PC-9 (cell line): ENCODE measurements around the gene TAS1R2. TPM values are rescaled to one million over a fixed set of nuclear protein-coding genes. Genes with fewer than 3 reads are reported as not detected.

Experiments
- BruUV-seq: library from RNA; stranded (reverse); fragments of 400-500 nt; replicated peaks from 2 replicates; lab custom pipeline; 2021; lab: Mats Ljungman, UMichigan
- CTCF ChIA-PET: fragments of 300-600 bp; sonication (Branson Sonifier 250); formaldehyde crosslinking; loops from one replicate; lab custom pipeline; 2022; ENCODE audit warnings: antibody characterized with exemption; lab: Charles Lee
- POLR2A ChIA-PET: fragments of 300-600 bp; sonication (Branson Sonifier 250); formaldehyde crosslinking; loops from one replicate; lab custom pipeline; 2022; ENCODE audit warnings: antibody characterized with exemption; ENCODE audit not compliant: unreplicated experiment; lab: Charles Lee
- DNase-seq, 2 experiments: peaks; one replicate each; pipeline versions ENCODE4 v3.0.0 to v3.0.0-alpha.2; 2015 to 2022; ENCODE audit warnings: mixed read lengths in 1 of 2
- H2AFZ ChIP-seq: fragments of 200-600 bp; sonication (generic); 2 replicates; pipeline ENCODE4 v1.8.1; 2017; ENCODE audit warnings: antibody characterized with exemption
- H3F3A ChIP-seq: fragments of 200-600 bp; sonication (generic); 2 replicates; pipeline ENCODE4 v1.8.1; 2017; ENCODE audit warnings: antibody characterized with exemption, mild to moderate bottlenecking, low read depth; ENCODE audit not compliant: insufficient read depth
- H3K27ac ChIP-seq: fragments of 200-600 bp; sonication (generic); 2 replicates; pipeline ENCODE4 v1.6.1; 2016; ENCODE audit warnings: mixed run types
- H3K27me3 ChIP-seq: fragments of 200-600 bp; sonication (generic); 2 replicates; pipeline ENCODE4 v1.6.1; 2016; ENCODE audit warnings: low read depth, mixed run types; ENCODE audit not compliant: insufficient read depth
- H3K36me3 ChIP-seq: fragments of 200-600 bp; sonication (generic); 2 replicates; pipeline ENCODE4 v1.6.1; 2016; ENCODE audit warnings: low read depth, mixed run types
- H3K4me1 ChIP-seq: fragments of 200-600 bp; sonication (generic); replicated peaks from 2 replicates; pipeline ENCODE4 v1.6.1; 2016; ENCODE audit warnings: mixed run types; ENCODE audit not compliant: insufficient read depth
- H3K4me2 ChIP-seq: fragments of 200-600 bp; sonication (generic); 2 replicates; pipeline ENCODE4 v1.6.1; 2017; ENCODE audit warnings: mixed run types
- H3K4me3 ChIP-seq: fragments of 200-600 bp; sonication (generic); 2 replicates; pipeline ENCODE4 v1.6.1; 2016; ENCODE audit warnings: mixed run types
- H3K79me2 ChIP-seq: fragments of 200-600 bp; sonication (generic); 2 replicates; pipeline ENCODE4 v1.6.1; 2017; ENCODE audit warnings: low read depth, mixed run types
- H3K9me2 ChIP-seq: fragments of 200-600 bp; sonication (generic); 2 replicates; pipeline ENCODE4 v1.8.1; 2017; ENCODE audit warnings: mild to moderate bottlenecking; ENCODE audit not compliant: insufficient read depth
- H3K9me3 ChIP-seq: fragments of 200-600 bp; sonication (generic); 2 replicates; pipeline ENCODE4 v1.8.1; 2016; ENCODE audit warnings: low read depth; ENCODE audit not compliant: insufficient read depth
- H4K20me1 ChIP-seq: fragments of 200-600 bp; sonication (generic); 2 replicates; pipeline ENCODE4 v1.8.1; 2017; ENCODE audit not compliant: insufficient read depth
- CTCF ChIP-seq: fragments of 200-600 bp; sonication (generic); conservative IDR thresholded peaks from 2 replicates; pipeline ENCODE4 v1.6.1; 2017; ENCODE audit warnings: mixed run types, antibody characterized with exemption, mild to moderate bottlenecking, moderate library complexity
- EZH2 ChIP-seq: fragments of 200-600 bp; sonication (generic); IDR thresholded peaks from 2 replicates; pipeline ENCODE4 v1.8.0; 2017; ENCODE audit warnings: antibody characterized with exemption, low read depth
- intact Hi-C: fragments of 100-400 bp; cut with micrococcal nuclease; formaldehyde crosslinking; loops from one replicate; pipeline ENCODE4 v1.10.0; 2022; ENCODE audit not compliant: unreplicated experiment
- total RNA-seq: library from RNA; stranded (reverse); gene quantifications from 2 replicates; pipeline ENCODE4 v1.2.3, GENCODE V29; 2021

TAS1R2 gene
- total RNA-seq, 1 experiment from 2014 or later, result not detected

- peaks cover 32% of the 10 kb centered on the region for H3K27me3 ChIP-seq
- H3K36me3 ChIP-seq, result no peaks in the 10 kb centered on the region
- no peak overlapping the region for H3K27ac ChIP-seq
- H3K79me2 ChIP-seq, result no peaks in the 10 kb centered on the region
- no TSS peak for BruUV-seq
- H3K9me3 ChIP-seq, result no peaks in the 10 kb centered on the region
- no peak for TF ChIP-seq EZH2
- TF ChIP-seq CTCF, result no peak
- POLR2A ChIA-PET, result no interaction called here
- H3K4me2 ChIP-seq, result no peak overlapping the region
- DNase-seq, result no peak
- no peak overlapping the region for H2AFZ ChIP-seq
- intact Hi-C loops, result no loop called here
- H3F3A ChIP-seq, result no peaks in the 10 kb centered on the region
- H3K4me3 ChIP-seq, result no peak overlapping the region
- CTCF ChIA-PET, result no interaction called here
- H3K9me2 ChIP-seq, result no peaks in the 10 kb centered on the region
- H4K20me1 ChIP-seq, result no peaks in the 10 kb centered on the region
- H3K4me1 ChIP-seq, result no peaks in the 10 kb centered on the region
Measured at GRCh38 chr1:18800258-18800657, 59.2 kb downstream of the TAS1R2 start.

GRCh38 chr1:18799454-18799853, 60.0 kb downstream of the TAS1R2 start:
- no peak overlapping the region for H3K4me3 ChIP-seq
- no peaks in the 10 kb centered on the region for H3K79me2 ChIP-seq
- ChIA-PET POLR2A (no interaction called here), CTCF (no interaction called here)
- no peaks in the 10 kb centered on the region for H4K20me1 ChIP-seq
- H3K4me2 ChIP-seq, result no peak overlapping the region
- H3K27me3 ChIP-seq, result peaks cover 32% of the 10 kb centered on the region
- no TSS peak for BruUV-seq
- no peaks in the 10 kb centered on the region for H3K9me2 ChIP-seq
- no peaks in the 10 kb centered on the region for H3K4me1 ChIP-seq
- H3K9me3 ChIP-seq, result no peaks in the 10 kb centered on the region
- no peak for DNase-seq
- no peaks in the 10 kb centered on the region for H3K36me3 ChIP-seq
- H3F3A ChIP-seq, result no peaks in the 10 kb centered on the region
- TF ChIP-seq CTCF (no peak), EZH2 (no peak)
- intact Hi-C loops, result no loop called here
- H2AFZ ChIP-seq, result no peak overlapping the region
- H3K27ac ChIP-seq, result no peak overlapping the region

- no peak overlapping the region for H2AFZ ChIP-seq
- H3K9me2 ChIP-seq, result no peaks in the 10 kb centered on the region
- no peaks in the 10 kb centered on the region for H3F3A ChIP-seq
- H3K36me3 ChIP-seq, result no peaks in the 10 kb centered on the region
- H4K20me1 ChIP-seq, result no peaks in the 10 kb centered on the region
- no peak for TF ChIP-seq CTCF
- TF ChIP-seq EZH2, result no peak
- H3K4me3 ChIP-seq, result no peak overlapping the region
- ChIA-PET POLR2A (no interaction called here), CTCF (no interaction called here)
- no peaks in the 10 kb centered on the region for H3K79me2 ChIP-seq
- H3K27ac ChIP-seq, result no peak overlapping the region
- H3K27me3 ChIP-seq, result peaks cover 32% of the 10 kb centered on the region
- no peak for DNase-seq
- no peaks in the 10 kb centered on the region for H3K4me1 ChIP-seq
- no peaks in the 10 kb centered on the region for H3K9me3 ChIP-seq
- intact Hi-C loops, result no loop called here
- H3K4me2 ChIP-seq, result no peak overlapping the region
- no TSS peak for BruUV-seq
Measured at GRCh38 chr1:18798946-18799345, 60.5 kb downstream of the TAS1R2 start.
